Testis (tissue), 3 donors: Measurements from ENCODE around the gene SSX2IP. TPM values are rescaled to one million over a fixed set of nuclear protein-coding genes. Genes with fewer than 3 reads are reported as not detected.

ENCODE experiments used
- DNase-seq: peaks from one replicate; pipeline ENCODE4 v3.0.0-alpha.2; 2019
- H3K27ac ChIP-seq, 2 donors: fragments of 200-600 bp; sonication (generic); one replicate each; pipeline ENCODE4 v1.5.1; 2019
- H3K27me3 ChIP-seq: fragments of 200-600 bp; sonication (generic); one replicate; pipeline ENCODE4 v1.5.1; 2019
- H3K36me3 ChIP-seq: fragments of 200-600 bp; sonication (generic); one replicate; pipeline ENCODE4 v1.5.1; 2017; ENCODE audit warnings: low read depth; ENCODE audit errors: missing control alignments
- H3K4me1 ChIP-seq: fragments of 200-600 bp; sonication (generic); one replicate; pipeline ENCODE4 v1.5.1; 2019
- H3K4me3 ChIP-seq, 2 donors: fragments of 200-600 bp; sonication (generic); one replicate each; pipeline ENCODE4 v1.5.1; 2017 to 2019
- H3K9me3 ChIP-seq: fragments of 200-600 bp; sonication (generic); one replicate; pipeline ENCODE4 v1.5.1; 2017
- POLR2A ChIP-seq: fragments of 450-650 bp; IDR thresholded peaks from one replicate; pipeline ENCODE4 v1.6.1; 2017; ENCODE audit warnings: antibody characterized with exemption, mild to moderate bottlenecking, moderate library complexity
- WGBS, 2 donors: methylation state at CpG; one replicate each; pipeline ENCODE4 v1.1.5; 2018; 5-methylcytosine and 5-hydroxymethylcytosine counted together
- intact Hi-C: fragments of 100-400 bp; cut with DNase I; formaldehyde crosslinking; loops from one replicate; pipeline ENCODE4 v1.15.1; 2023; ENCODE audit warnings: low total_unique reads
- polyA plus RNA-seq: library from polyadenylated mRNA; stranded (reverse); fragments of 350-450 nt; fragmentation: Illumina TruSeq; extraction: RNeasy Lipid Tissue Mini Kit (QIAGEN cat#74804); gene quantifications from one replicate; pipeline ENCODE4 v1.2.3, GENCODE V29; 2014; ENCODE audit warnings: low read depth, low replicate concordance; ENCODE audit not compliant: insufficient read depth
- total RNA-seq, 2 donors: library from RNA; depleted of rRNA; stranded (reverse); fragments of >200 nt; gene quantifications; one replicate each; pipeline ENCODE4 v1.2.3, GENCODE V29; 2016
- TF ChIP-seq, protein P1 (sequence below), 3 experiments: fragments of 450-650 bp in 2 of 3; fragments of 200-600 bp in 1 of 3; sonication (generic) in 1 of 3; IDR thresholded peaks; one replicate each; pipeline ENCODE4 v1.5.1; 2016 to 2019; ENCODE audit warnings: antibody characterized with exemption in 3 of 3, mild to moderate bottlenecking in 2 of 3, moderate library complexity in 1 of 3

The SSX2IP gene
- total and polyA plus RNA-seq, 3 donors from 2014 or later, result 64.6 to 158 (median 128) TPM

DNA sequence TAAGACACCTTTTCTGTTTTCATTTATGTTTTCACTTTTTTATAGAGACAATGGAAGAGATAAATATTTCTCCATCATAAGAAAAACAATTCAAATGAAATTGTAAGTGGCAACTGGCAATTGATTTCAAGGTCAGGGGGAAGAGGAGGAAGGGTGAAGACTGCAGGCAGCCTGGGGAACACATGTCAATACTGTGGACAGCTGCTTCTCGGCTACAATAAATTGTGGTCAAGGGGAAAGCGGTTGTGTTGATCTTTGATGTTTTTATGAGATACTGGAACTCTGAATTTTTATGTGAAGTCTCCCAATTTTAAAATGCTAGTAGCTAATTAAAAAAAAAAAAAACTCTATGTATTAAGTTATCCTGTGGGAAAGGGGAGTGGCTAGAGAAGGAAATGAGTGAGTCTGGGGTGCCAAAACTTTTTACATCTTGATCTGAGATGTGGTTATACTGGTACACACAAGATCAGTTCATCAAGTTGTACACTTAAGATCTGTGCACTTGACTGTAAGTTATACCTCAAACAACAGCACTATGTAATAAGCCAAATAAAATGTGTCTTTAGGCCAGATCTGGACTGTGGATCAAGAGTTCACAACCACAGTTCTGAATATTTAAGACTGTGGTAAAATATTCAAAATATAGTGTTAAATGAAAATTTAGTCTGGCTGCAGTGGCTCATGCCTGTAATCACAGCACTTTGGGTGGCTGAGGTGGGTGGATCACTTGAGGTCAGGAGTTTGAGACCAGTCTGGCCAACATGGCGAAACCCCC, 18.0 kb downstream of the SSX2IP start:
- no peaks in the 10 kb centered on the region for H3K27me3 ChIP-seq
- intact Hi-C loops, result no loop called here
- no peaks in the 10 kb centered on the region for H3K9me3 ChIP-seq
- no peaks in the 10 kb centered on the region for H3K4me1 ChIP-seq
- DNase-seq, result no peak
- H3K27ac ChIP-seq, result no peak overlapping the region
- WGBS, 2 donors, result 76 to 86% methylated on average over 3 of the region's 3 CpGs
- no peaks in the 10 kb centered on the region for H3K36me3 ChIP-seq
- H3K4me3 ChIP-seq, result no peak overlapping the region
- TF ChIP-seq, protein P1, sequence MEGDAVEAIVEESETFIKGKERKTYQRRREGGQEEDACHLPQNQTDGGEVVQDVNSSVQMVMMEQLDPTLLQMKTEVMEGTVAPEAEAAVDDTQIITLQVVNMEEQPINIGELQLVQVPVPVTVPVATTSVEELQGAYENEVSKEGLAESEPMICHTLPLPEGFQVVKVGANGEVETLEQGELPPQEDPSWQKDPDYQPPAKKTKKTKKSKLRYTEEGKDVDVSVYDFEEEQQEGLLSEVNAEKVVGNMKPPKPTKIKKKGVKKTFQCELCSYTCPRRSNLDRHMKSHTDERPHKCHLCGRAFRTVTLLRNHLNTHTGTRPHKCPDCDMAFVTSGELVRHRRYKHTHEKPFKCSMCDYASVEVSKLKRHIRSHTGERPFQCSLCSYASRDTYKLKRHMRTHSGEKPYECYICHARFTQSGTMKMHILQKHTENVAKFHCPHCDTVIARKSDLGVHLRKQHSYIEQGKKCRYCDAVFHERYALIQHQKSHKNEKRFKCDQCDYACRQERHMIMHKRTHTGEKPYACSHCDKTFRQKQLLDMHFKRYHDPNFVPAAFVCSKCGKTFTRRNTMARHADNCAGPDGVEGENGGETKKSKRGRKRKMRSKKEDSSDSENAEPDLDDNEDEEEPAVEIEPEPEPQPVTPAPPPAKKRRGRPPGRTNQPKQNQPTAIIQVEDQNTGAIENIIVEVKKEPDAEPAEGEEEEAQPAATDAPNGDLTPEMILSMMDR (IDR thresholded peaks at IDR 0.05), result no peak
- TF ChIP-seq POLR2A, result no peak

DNA sequence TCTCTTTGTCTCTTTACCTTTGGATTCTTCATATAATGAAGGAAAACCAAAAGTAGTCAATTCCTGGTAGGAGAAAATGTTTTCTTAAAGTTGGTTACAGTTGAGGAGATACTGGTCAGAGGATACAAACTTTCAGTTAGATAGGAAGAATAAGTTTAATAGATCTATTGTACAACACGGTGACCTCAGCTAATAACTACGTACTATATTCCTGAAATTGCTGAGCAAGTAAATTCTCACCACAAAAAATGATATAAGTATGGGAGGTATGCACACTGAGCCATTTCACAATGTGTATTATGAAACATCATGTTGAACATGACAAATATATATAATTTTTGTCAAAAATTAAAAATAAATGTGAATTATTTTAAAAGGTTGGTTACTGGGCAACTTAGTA, 20.4 kb downstream of the SSX2IP start:
- Histone ChIP-seq H3K36me3 (no peaks in the 10 kb centered on the region), H3K4me3 (no peak overlapping the region), H3K4me1 (no peaks in the 10 kb centered on the region), H3K27ac (no peak overlapping the region), H3K27me3 (no peaks in the 10 kb centered on the region), H3K9me3 (no peaks in the 10 kb centered on the region)
- no peak for TF ChIP-seq POLR2A
- TF ChIP-seq, protein P1 (IDR thresholded peaks at IDR 0.05), result no peak
- intact Hi-C loops, result no loop called here
- no peak for DNase-seq
- WGBS, 2 donors, result 76 to 79% methylated on average over 2 of the region's 2 CpGs

DNA sequence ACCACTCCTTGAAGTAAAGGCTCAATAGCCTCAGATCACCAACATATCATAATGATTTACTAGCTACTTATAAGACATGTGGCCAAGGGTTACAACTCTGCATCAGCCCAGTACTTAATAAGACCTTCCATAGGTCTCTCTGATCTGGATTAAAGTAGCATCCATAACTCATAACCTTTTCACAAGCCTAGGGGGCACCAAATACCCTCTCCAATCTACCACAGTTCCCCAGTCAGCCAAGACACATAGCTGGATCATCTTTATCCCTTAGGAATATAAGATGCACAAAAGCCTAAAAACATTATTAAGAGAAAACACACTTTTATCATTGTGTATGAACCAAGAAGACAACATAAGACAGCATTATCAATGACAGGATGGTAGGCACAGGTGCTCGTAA, 22.1 kb downstream of the SSX2IP start:
- Histone ChIP-seq H3K4me3 (no peak overlapping the region), H3K36me3 (no peaks in the 10 kb centered on the region), H3K9me3 (no peaks in the 10 kb centered on the region), H3K4me1 (no peaks in the 10 kb centered on the region), H3K27me3 (no peaks in the 10 kb centered on the region), H3K27ac (no peak overlapping the region)
- no peak for TF ChIP-seq POLR2A
- TF ChIP-seq, protein P1 (IDR thresholded peaks at IDR 0.05), result no peak
- intact Hi-C loops, result no loop called here
- 94 to 100% methylated on average over 1 of the region's 1 CpG for WGBS, 2 donors
- DNase-seq, result no peak

DNA sequence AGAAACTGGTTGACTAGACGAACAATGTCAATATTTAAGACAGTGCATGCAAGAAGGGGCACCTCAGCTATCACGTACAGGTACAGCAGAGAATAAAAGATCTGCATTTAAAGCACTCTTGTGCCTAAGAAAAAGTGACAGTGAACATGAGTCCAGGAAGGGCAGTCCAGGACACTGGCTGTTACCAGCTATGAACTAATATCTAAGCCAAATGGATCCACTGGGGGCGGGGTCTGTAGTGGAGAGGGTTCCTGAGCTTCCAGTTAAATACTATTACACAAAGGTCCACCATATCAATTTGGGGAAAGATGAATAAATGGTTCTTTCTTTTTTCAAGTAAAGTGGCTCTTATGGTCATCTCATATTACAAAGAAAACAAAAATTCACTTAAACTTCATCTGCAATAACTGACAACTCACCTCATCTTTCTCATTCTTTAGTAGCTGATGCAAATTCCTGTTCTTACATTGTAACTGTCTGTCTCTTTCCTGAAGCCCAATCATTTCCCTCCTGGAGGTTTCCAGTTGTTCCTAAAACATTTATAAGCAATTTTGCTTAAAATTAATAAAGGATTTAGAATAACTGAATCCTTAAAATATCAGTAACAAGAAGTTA, 24.5 kb downstream of the SSX2IP start:
- H3K27ac ChIP-seq, result no peak overlapping the region
- TF ChIP-seq POLR2A, result no peak
- TF ChIP-seq, protein P1 (IDR thresholded peaks at IDR 0.05), result no peak
- DNase-seq, result no peak
- intact Hi-C loops, result no loop called here
- H3K27me3 ChIP-seq, result no peaks in the 10 kb centered on the region
- H3K36me3 ChIP-seq, result no peaks in the 10 kb centered on the region
- no peaks in the 10 kb centered on the region for H3K9me3 ChIP-seq
- no peaks in the 10 kb centered on the region for H3K4me1 ChIP-seq
- H3K4me3 ChIP-seq, result no peak overlapping the region
- WGBS, 2 donors, result 94 to 99% methylated on average over 3 of the region's 3 CpGs
